GM21737 (cell line): ENCODE results near the gene IL13.
A peak's percentile ranks its signal among the peaks of the same experiment; 100 is the strongest.
"Not testable (repeated sequence)": the region's sequence is repeated elsewhere in the genome, so short reads cannot be mapped to it uniquely, and the experiment has no call there.

Experiments used
- ATAC-seq: cut with Tn5 transposase; IDR thresholded peaks from one replicate; pipeline ENCODE4 v1.9.1; 2021; ENCODE audit warnings: mild to moderate bottlenecking, moderate library complexity; ENCODE audit not compliant: unreplicated experiment

The IL13 gene

DNA sequence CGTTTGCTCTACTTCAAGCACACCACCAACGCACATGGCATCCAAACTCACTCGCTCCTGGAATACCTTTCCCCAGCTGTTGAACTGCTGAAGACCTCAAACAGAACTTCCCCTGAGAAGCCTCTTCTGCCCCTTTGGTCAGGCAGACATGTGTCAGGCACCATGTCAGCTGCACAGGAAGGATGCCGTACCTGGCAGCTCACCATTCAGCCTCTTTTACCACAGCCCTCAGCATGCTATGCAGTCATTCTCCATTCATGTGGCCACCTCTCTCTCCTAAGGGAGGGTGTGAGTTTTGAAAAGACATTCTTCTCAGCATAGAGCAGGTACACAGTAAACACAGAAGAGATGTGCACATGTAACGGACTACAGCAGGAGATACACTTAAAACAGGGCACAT, 30.0 kb downstream of the IL13 start:
- no peak for ATAC-seq

DNA sequence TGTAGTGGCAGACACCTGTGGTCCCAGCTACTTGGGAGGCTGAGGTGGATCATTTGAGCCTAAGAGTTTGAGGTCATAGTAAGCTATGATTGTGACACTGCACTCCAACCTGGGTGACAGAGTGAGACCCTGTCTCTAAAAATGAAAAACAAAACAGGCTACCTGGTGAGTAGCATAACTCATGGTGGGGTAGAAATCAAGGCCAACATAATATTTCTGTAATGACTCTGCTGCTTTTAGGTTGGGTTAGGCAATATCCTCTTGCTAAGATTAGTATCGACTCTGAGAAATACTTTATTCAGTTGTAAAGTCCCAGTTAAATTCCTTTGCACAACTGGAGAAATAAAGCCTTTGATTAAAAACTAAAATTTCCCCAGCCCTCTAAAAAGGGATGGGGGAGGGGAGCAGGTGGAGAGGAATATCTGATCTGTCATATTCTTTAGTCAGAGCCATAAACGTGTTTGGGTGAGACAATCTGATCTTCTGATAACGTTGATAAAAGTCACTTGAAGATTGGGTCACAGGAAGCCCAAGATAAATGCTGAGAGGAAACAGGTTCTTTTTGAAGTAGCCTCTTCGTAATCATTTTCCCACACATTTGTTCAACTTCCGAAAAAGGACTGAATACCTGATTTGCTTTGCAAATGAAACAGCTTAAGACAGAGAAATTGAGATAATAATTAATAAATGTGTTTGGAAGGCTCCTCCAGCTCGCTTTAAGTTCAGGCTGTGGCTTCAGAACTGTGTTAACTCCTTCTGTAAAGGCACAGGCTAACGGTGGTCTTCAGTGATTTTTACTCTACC, 30.8 kb downstream of the IL13 start:
- ATAC-seq = peak; percentile 41

DNA sequence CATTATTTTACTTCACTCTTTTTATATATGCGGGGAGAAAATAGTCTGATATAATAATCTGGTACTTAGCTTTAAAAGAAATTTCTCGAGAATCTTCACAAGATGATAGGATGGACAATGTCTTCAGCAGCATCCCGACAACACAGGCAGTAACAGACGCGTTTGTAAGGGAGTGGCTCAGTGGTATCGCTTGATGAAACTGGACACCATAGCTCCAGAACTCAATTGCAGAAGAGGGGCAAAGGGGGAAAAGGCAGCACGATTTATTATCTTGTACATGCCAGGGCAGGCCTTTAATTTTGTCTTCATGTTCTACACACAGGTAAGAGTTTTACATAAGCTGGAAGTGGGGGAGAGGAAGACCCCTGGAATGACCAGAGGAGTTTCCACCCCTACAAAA, 31.5 kb downstream of the IL13 start:
- no peak for ATAC-seq

DNA sequence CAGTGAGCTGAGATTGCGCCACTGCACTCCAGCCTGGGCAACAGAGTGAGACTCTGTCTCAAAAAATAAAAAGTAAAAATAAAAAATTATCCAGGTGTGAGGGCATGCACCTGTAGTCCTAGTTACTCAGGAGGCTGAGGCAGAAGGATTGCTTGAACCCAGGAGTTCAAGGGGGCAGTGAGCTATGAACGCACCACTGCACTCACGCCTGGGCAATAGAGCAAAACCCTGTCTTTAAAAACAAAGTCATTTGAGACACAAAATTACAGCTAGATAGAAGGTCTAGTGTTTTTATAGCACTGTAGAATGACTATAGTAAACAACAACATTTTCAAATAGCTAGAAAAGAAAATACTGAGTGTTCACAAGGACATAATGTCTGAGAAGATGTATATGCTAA, 32.2 kb downstream of the IL13 start:
- ATAC-seq = no peak

GRCh38 chr5:132691755-132692631, 34.0 kb downstream of the IL13 start:
- ATAC-seq = not testable (repeated sequence)

DNA sequence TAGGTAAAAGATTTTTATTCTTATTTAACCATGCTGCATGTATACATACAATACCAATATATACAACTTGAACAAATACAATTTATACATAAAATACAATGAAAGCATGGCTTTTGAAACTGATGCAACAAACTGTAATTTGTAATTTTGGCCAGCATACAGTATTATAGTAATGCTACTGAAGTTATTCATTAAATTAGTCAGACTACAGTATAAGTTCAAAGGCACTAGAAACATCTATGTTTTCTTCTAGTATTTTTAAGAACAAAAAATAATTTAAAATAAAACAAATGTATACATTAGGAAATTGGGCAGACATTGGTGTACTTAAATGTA, 34.6 kb downstream of the IL13 start:
- no peak for ATAC-seq

DNA sequence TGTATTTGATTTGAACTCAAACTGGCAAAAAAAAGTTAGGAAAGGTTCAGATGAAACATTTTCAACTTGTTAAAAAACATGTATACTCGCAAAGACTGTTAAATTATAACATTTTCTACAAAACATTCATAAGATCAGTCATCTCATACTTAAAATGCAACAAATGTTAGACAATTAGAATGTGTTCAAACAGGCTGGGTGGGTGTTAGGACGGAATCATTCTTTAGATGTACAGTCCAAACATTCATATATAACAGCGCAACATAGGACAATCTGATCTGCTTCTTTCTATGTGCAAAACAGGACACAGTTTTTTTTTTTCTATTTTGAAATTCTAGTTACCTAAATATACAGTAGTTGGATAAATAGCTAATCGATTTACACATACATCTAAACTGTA, 38.0 kb downstream of the IL13 start:
- ATAC-seq = no peak

DNA sequence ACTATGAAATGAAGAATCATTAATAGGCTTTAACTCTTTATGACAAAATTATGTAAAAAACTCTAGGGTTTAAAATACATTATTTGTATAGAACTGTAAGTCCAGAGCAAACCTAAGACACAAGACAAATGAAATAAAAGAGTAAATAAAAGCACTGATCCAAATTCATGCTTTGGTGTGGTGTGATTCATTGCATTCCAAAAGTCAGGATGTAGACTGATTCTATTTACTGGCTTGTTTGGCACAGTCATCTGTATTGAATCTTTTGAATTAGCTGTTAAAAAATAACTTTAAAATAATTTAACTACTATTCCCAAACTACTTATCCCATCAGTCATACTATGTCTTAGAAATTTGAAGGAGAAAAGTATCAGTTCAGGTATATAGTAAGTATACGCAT, 46.9 kb downstream of the IL13 start:
- ATAC-seq = no peak

- no peak for ATAC-seq
These were observed 50.7 kb downstream of the IL13 start for GRCh38 chr5:132708645-132709044.
